Activated CD8-positive, alpha-beta memory T cell treated with anti-CD3 and anti-CD28 coated beads for 36 hours (primary cell): ENCODE data around the gene PHACTR1. TPM values are rescaled to one million over a fixed set of nuclear protein-coding genes. Genes with fewer than 3 reads are reported as not detected.
"Not testable (repeated sequence)": the region's sequence is repeated elsewhere in the genome, so short reads cannot be mapped to it uniquely, and the experiment has no call there.

ENCODE experiments used
- CTCF ChIA-PET: fragments of 350-600 bp; sonication (Branson Sonifier 250); formaldehyde crosslinking; loops from one replicate; lab custom pipeline; 2021; ENCODE audit warnings: antibody characterized with exemption; lab: Charles Lee
- POLR2A ChIA-PET: fragments of 350-600 bp; sonication (Branson Sonifier 250); formaldehyde crosslinking; loops from one replicate; lab custom pipeline; 2021; ENCODE audit warnings: antibody characterized with exemption; lab: Charles Lee
- total RNA-seq, 2 experiments: library from RNA; stranded (reverse); gene quantifications; one replicate each; pipeline ENCODE4 v1.2.3, GENCODE V29; 2021

Gene PHACTR1
- total RNA-seq, 2 experiments from 2014 or later = 0.02 TPM; not detected in 1

DNA sequence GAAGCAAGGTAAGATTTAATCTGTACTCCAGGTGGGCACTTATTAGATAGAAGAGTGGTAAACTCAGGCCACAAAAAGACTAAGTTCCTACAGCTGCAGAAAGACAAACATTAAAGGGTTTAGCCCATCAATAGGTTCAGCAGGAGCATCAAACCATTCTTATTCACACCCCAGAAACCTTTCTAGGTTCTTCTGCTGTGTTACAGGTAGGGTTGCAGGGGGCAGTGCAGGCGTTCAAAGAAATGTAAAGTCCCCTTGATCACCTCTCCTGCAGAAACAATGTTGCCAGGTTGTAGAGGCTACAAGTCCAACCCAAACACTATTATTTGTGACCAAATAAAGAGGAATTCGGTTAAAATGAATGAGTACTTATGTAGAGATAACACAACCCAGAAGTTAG, 31.8 kb downstream of the PHACTR1 start:
- POLR2A ChIA-PET = no interaction called here
- CTCF ChIA-PET = no interaction called here

DNA sequence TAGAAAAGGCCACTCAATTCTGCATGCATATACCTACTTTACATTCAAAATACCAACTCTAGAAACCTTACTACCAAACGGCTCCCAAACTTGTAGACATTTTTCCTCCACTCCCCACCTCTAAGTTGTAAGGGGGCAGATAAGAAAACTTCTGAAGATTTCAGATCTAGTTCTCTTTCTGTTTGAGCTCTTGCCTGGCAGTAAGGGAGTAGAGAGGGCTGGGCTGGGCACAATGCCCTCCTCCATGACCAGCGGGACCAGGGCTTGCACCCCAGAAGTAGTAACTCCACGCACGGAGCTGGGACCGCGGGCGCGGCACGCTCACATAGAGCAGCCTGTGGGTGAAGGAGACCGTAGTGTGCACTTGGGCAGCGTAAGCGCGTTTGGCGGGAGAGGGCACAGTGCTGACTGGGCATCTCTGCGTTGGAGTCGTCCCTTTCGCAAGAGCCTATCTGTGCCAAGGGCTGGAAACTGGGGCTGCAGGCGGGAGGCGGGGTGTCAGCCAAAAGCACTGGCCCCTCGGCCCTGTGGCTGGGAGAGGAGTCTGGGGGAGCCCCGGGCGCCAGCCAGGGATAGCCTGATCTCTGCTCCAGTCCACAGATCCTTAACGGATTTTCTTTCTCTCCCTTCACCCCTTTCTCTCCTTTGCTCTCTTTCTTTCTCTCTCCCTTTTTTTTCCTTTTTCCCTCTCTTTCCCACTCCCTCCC, 32.4 kb downstream of the PHACTR1 start:
- POLR2A ChIA-PET = interaction anchor here (0.6 kb wide), 1 partner anchor 534 kb away, joined by 4 read pairs; no protein-coding TSS in a partner anchor
- CTCF ChIA-PET = no interaction called here

GRCh38 chr6:12749531-12750379, 33.2 kb downstream of the PHACTR1 start:
- ChIA-PET POLR2A (interaction anchor here (0.6 kb wide), 1 partner anchor 535 kb away, joined by 4 read pairs; no protein-coding TSS in a partner anchor), CTCF (no interaction called here)

DNA sequence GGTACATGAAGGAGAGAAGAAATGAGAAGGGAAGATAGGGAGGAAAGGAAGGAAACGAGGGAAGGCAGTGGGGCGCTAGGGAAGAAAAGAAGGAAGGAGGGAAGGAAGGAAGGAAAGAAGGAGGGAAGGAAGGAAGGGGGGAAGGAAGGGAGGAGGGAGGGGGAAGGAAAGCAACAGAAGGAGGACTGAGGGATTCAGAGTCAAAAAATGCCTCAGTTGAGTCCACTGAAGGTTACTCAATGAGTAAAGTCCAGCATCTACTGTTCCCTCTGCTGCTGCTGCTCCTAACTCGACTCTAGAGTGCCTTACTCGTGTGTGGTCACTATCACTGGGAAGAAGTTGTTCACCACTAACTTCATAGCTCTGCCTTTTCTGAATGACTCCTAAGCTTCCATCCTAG, 33.8 kb downstream of the PHACTR1 start:
- POLR2A ChIA-PET = no interaction called here
- CTCF ChIA-PET = no interaction called here

DNA sequence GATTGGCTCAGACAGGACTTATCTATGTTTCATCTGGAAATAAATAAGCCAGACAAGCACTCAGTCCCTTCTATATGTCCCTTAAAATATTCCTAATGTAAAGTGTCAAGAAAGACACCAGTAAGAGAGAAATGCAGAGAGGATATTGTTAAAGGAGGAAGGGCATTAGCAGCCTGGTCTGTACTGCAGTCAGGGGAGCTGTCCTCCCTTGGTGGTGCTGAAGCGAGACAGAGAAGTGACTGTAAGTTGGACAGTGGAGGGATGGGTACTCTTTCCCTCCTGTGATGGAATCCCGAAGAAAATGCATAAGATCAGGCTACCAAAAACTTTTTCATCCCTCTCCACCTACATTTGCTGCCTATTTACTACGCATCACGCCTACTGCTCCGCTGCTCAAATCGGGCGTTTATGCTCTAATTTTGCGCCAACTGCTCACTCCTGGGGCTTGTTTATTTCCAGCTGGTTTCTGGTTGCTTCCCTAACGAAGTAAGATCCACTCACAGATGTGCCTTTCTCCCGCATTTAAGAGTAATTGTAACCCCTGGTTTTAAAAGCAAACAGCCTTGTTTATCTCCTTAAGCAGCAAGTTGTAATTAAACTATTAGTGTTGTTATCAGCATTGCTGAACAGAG, 35.2 kb downstream of the PHACTR1 start:
- CTCF ChIA-PET = no interaction called here
- POLR2A ChIA-PET = no interaction called here

- POLR2A ChIA-PET = no interaction called here
- CTCF ChIA-PET = no interaction called here
Measured at GRCh38 chr6:12753036-12753435, 36.5 kb downstream of the PHACTR1 start.

DNA sequence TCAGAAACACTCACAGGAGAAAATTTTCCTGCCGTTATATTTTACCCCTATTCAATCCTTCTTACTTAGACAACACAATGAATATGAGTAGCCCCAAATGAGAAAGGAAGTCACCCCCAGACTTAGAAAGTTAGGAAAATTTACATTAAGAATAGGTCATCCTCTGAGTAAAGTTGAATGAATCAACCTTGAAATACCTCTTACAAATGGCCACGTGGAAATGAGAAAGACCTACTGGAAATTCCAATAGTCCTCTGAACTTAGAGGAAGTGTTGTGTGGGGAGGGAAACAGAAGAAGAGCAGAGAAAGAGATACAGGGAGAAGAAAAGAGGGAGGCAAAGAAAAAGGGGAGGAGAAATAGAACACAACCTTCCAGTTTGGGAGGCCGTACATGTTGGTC, 43.7 kb downstream of the PHACTR1 start:
- CTCF ChIA-PET = no interaction called here
- POLR2A ChIA-PET = no interaction called here

- POLR2A ChIA-PET = no interaction called here
- CTCF ChIA-PET = no interaction called here
Measured at GRCh38 chr6:12760911-12761310, 44.3 kb downstream of the PHACTR1 start.

DNA sequence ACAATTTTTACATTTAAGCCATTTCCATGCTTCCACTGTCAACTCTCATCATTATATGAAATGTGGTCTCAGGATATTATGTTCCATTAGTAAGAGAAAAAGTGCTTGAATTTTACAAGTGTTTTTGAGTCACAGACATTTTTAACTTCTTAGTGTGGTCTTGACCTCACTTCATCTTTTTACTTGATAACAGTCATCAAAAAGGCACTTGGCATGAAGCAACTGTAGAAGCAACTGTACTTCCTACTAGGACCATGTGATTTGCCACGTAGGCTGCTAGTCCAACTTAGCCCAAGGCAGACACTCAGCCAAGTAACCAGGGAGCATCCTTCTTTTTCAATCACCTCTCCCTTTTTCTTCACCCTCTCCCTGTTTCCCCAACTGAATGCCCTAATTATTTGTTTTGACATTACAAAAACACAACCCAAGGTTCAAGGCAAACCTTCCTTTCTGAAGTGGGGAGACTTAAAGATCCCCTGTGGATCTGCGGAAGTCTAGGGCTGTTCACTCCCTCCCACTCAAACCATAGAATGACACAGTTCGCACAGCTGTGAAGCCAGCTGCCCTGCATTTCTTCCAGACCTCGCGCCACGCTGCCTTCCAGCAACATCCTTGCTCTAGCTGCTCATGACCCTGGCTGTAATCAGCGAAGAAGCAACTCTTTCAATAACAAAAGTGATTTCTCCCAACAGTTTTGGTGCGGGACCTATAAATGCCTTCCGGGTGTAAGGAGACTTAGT, 45.0 kb downstream of the PHACTR1 start:
- ChIA-PET POLR2A (no interaction called here), CTCF (no interaction called here)

DNA sequence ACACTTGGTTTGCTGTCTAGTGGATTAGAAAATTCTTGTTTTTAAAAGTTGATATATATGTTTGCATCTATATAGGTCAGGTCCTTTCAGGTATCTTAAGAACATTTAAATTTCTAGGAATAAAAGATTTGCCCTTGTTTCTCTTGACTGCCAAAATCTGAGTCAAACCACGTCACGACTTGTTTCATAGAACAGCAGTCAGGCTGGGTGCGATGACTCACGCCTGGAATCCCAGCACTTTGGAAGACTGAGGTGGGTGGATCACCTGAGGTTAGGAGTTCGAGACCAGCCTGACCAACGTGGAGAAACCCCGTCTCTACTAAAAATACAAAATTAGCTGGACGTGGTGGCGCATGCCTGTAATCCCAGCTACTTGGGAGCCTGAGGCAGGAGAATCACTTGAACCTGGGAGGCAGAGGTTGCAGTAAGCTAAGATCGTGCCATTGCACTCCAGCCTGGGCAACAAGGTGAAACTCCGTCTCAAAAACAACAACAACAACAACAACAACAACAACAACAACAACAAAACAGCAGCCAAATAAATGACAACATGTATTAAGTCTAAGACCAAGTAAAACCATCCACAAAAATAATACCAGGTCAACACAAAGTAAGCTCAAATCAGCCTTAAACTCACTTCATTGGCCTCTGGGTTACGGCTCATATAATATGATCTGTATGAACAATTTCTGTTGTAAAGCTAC, 46.3 kb downstream of the PHACTR1 start:
- CTCF ChIA-PET, POLR2A ChIA-PET: not testable (repeated sequence)

DNA sequence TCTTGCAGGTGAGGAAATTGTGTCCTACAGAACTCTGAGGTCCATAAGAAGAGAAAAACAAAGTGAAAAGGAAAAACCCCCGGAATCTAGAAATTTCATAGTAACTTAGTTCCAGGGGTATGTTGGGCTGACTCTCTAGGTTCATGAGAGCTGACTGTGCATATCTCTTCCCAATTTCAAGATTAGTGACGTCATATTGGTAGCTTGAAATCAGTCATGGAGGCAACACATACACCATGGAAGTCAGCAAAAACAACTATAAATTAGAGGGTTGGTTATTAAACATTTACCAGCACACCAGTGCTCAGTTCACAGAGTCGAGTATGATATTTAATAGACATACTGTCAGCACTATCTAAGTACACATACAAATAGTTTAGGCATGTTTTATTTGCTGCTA, 49.8 kb downstream of the PHACTR1 start:
- ChIA-PET CTCF (no interaction called here), POLR2A (no interaction called here)

GRCh38 chr6:12767016-12767415, 50.4 kb downstream of the PHACTR1 start:
- POLR2A ChIA-PET = no interaction called here
- CTCF ChIA-PET = no interaction called here

GRCh38 chr6:12769556-12770256, 53.1 kb downstream of the PHACTR1 start:
- ChIA-PET POLR2A (no interaction called here), CTCF (no interaction called here)

DNA sequence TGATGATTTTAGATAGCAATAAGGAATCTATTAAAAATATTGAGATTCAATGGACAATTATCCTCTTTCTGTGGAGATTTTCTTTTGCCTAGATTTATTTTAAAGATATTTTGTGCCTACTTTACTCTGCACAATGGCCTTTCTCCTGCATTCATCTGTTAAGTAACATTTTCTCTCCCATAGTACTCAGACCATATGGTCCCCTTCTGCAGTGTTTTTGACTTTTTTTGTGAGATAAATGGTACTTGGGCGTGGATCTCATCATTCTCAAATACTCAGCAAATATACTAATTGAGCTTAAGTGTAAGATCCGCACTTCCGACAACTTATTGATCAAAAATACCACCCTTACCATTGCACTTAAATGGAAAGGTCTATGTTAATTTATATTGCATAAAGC, 55.8 kb downstream of the PHACTR1 start:
- POLR2A ChIA-PET = no interaction called here
- CTCF ChIA-PET = no interaction called here

DNA sequence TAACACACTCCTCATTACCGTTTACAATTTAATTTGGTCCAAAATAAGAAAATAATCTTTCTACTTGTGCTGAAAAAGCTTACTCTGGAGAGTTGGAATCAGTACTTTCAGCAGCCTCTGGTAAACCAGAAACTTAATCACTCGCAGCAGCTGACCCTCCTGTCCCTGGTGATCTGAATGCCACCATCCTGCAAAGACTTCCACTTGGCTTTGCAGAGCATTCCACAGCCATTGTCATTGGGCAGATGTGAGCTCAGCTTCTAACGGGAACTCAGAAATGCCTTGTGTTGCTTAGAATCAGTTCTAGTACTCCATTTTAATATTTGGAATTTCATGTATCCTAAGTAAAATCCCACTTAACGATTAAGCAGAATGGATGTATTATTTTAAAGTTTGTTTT, 59.7 kb downstream of the PHACTR1 start:
- ChIA-PET POLR2A (no interaction called here), CTCF (no interaction called here)

- ChIA-PET CTCF (no interaction called here), POLR2A (no interaction called here)
Measured at GRCh38 chr6:12779772-12780171, 63.2 kb downstream of the PHACTR1 start.

DNA sequence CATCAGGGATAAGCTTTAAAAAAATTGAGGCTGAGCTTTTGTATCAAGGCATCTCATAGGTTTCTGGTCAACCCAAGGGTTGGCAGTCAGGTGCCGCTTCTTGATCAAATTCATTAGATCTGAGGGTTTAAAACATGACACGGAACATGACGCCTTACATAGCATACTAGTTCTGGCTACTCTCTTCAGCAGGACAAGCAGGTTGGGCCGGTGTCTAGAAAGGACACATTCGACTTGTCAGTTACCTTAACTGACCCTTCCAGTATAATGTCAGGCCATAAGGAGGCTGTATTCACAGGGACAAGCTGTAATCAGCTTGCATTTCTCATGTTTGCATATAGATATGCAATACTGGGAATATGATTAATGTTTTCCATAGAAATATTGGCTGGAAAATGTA, 65.6 kb downstream of the PHACTR1 start:
- POLR2A ChIA-PET = no interaction called here
- CTCF ChIA-PET = no interaction called here

DNA sequence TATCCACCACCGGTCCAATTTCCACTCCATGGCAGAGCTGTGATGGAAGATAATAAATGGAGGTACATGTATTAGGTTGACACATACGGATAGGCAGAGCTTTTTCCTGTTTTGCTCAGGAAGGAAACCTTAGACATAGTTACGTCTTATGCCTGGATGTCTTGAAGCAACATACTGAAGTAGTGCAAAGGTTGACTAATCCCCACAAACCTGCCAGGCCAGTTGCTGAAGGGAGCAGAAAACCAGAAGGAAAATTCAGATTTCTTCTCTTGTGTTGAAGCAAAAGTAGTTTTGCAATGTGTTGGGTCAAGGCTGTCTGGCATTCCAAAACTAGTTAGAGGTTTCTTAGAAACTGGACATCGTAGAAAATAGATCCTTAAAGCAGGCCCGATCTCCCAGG, 68.7 kb downstream of the PHACTR1 start:
- POLR2A ChIA-PET = no interaction called here
- CTCF ChIA-PET = no interaction called here

DNA sequence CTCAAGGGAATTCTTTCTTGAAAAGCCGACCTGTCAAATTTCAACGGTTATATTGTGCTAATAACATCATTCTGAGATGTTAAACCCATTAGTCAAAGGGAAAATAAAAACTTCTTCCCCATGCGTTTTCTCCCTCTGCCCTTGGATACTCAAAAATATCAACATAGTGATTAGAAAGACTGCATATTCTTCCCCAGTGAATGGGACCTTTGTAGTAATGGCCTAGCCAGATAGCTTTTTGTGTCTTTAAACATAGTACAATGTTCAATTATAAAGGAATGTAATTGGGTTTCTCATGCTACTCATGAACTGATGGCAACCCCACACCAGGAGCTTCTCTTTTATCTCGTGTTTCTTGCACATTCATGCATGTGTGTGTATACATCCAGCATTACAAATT, 69.4 kb downstream of the PHACTR1 start:
- ChIA-PET CTCF (no interaction called here), POLR2A (no interaction called here)
